HepG2 (cell line): ENCODE measurements around the gene SETD2. TPM values are rescaled to one million over a fixed set of nuclear protein-coding genes. Genes with fewer than 3 reads are reported as not detected.

Source experiments
- ASH2L ChIP-seq: fragments of 300-600, 200-600 bp; sonication (generic); IDR thresholded peaks from 2 replicates; pipeline ENCODE4 v1.7.0; 2017; ENCODE audit warnings: low read depth, mild to moderate bottlenecking, moderate library complexity, mixed read lengths, low read length; ENCODE audit not compliant: insufficient read length
- CREB1 ChIP-seq, 2 experiments: fragments of 450-650 bp in 1 of 2; IDR thresholded peaks; 2 replicates each; pipeline ENCODE4 v1.6.1; 2016 to 2017; ENCODE audit warnings: control low read depth in 1 of 2, mild to moderate bottlenecking in 1 of 2, missing compliant biosample characterization in 1 of 2, missing genetic modification characterization in 1 of 2
- GABPB1 ChIP-seq: IDR thresholded peaks from 2 replicates; pipeline ENCODE4 v1.6.1; 2016; ENCODE audit warnings: mild to moderate bottlenecking, missing genetic modification reagents, moderate library complexity, missing compliant biosample characterization
- HNF4G ChIP-seq, 2 experiments: sonication (generic) in 1 of 2; formaldehyde crosslinking in 1 of 2; IDR thresholded peaks; 2 replicates each; pipeline versions ENCODE4 v1.4.0 to v1.6.1; 2011 to 2020; ENCODE audit warnings: borderline replicate concordance in 2 of 2, low read depth in 2 of 2, mild to moderate bottlenecking in 2 of 2, low read length in 1 of 2, missing genetic modification reagents in 1 of 2, moderate library complexity in 1 of 2
- HOXA9 ChIP-seq: sonication (generic); formaldehyde crosslinking; IDR thresholded peaks from 2 replicates; pipeline ENCODE4 v1.8.1; 2022; ENCODE audit warnings: missing genetic modification reagents, mild to moderate bottlenecking, moderate library complexity, borderline replicate concordance
- ISL2 ChIP-seq: sonication (generic); formaldehyde crosslinking; IDR thresholded peaks from 2 replicates; pipeline ENCODE4 v1.5.0; 2020; ENCODE audit warnings: missing genetic modification reagents
- KLF11 ChIP-seq: IDR thresholded peaks from 2 replicates; pipeline ENCODE4 v1.6.1; 2016; ENCODE audit warnings: missing compliant biosample characterization
- MED1 ChIP-seq: sonication (generic); formaldehyde crosslinking; IDR thresholded peaks from 2 replicates; pipeline ENCODE4 v1.4.0; 2020; ENCODE audit warnings: missing genetic modification reagents
- NCOA2 ChIP-seq: sonication (generic); formaldehyde crosslinking; IDR thresholded peaks from 2 replicates; pipeline ENCODE4 v1.8.0; 2022; ENCODE audit warnings: inconsistent platforms
- NR2F1 ChIP-seq, 2 experiments: fragments of 450-650 bp in 1 of 2; formaldehyde crosslinking in 1 of 2; IDR thresholded peaks; 2 replicates each; pipeline versions ENCODE4 v1.5.0 to v1.6.1; 2016 to 2020; ENCODE audit warnings: mild to moderate bottlenecking in 1 of 2, missing compliant biosample characterization in 1 of 2, missing genetic modification reagents in 1 of 2, moderate library complexity in 1 of 2
- POLR2AphosphoS5 ChIP-seq: IDR thresholded peaks from 2 replicates; pipeline ENCODE4 v1.6.1; 2012; ENCODE audit warnings: low read depth, low read length
- SALL1 ChIP-seq: sonication (generic); formaldehyde crosslinking; IDR thresholded peaks from 2 replicates; pipeline ENCODE4 v1.8.0; 2022; ENCODE audit warnings: mild to moderate bottlenecking, missing genetic modification reagents
- SKI ChIP-seq: fragments of 450-650 bp; IDR thresholded peaks from one replicate; pipeline ENCODE4 v1.6.1; 2018; ENCODE audit warnings: mild to moderate bottlenecking; ENCODE audit not compliant: partially characterized antibody
- SOX13 ChIP-seq, 3 experiments: fragments of 450-650 bp in 1 of 3; sonication (generic) in 1 of 3; formaldehyde crosslinking in 1 of 3; IDR thresholded peaks in 2 of 3; conservative IDR thresholded peaks in 1 of 3; 2 replicates each; pipeline versions ENCODE4 v1.5.0 to v1.6.1; 2016 to 2020; ENCODE audit warnings: antibody characterized with exemption in 1 of 3, mild to moderate bottlenecking in 1 of 3, missing compliant biosample characterization in 1 of 3, missing genetic modification reagents in 1 of 3, moderate library complexity in 1 of 3
- SPEN ChIP-seq: sonication (generic); formaldehyde crosslinking; IDR thresholded peaks from 2 replicates; pipeline ENCODE4 v1.5.1; 2020; ENCODE audit warnings: low read depth, mild to moderate bottlenecking, missing genetic modification reagents
- TBX2 ChIP-seq: sonication (generic); formaldehyde crosslinking; IDR thresholded peaks from 2 replicates; pipeline ENCODE4 v1.5.0; 2020; ENCODE audit warnings: missing genetic modification reagents, mild to moderate bottlenecking, borderline replicate concordance
- ZNF224 ChIP-seq: sonication (generic); formaldehyde crosslinking; IDR thresholded peaks from 2 replicates; pipeline ENCODE4 v1.5.0; 2020; ENCODE audit warnings: mild to moderate bottlenecking, missing genetic modification reagents
- ZNF263 ChIP-seq: sonication (generic); formaldehyde crosslinking; IDR thresholded peaks from 2 replicates; pipeline ENCODE4 v1.4.0; 2020; ENCODE audit warnings: missing genetic modification reagents
- ZNF619 ChIP-seq: sonication (generic); formaldehyde crosslinking; IDR thresholded peaks from 2 replicates; pipeline ENCODE4 v1.4.0; 2020; ENCODE audit warnings: mild to moderate bottlenecking, missing genetic modification reagents
- ZNF646 ChIP-seq: sonication (generic); formaldehyde crosslinking; IDR thresholded peaks from 2 replicates; pipeline ENCODE4 v1.9.0; 2021; ENCODE audit warnings: mild to moderate bottlenecking, missing genetic modification reagents
- ZSCAN31 ChIP-seq: sonication (generic); formaldehyde crosslinking; IDR thresholded peaks from 2 replicates; pipeline ENCODE4 v1.5.0; 2020; ENCODE audit warnings: low read depth, mild to moderate bottlenecking, missing genetic modification reagents
- polyA plus RNA-seq, 8 experiments: library from polyadenylated mRNA; depleted of rRNA in 3 of 8; stranded (reverse) in 7 of 8; unstranded in 1 of 8; fragments of >200 nt; fragmentation: Illumina TruSeq in 4 of 8; extraction: Trizol in 4 of 8; gene quantifications; 2 replicates each; pipeline versions ENCODE4 v1.2.1 to v1.2.3, GENCODE V29; 2011 to 2016; ENCODE audit warnings: low read depth in 4 of 8, missing spikeins in 1 of 8, mixed read lengths in 1 of 8; ENCODE audit not compliant: insufficient read depth in 1 of 8
- total RNA-seq, 5 experiments: library from RNA; depleted of rRNA; stranded (reverse); fragments of >200 nt; fragmentation: Illumina TruSeq; extraction: Trizol; gene quantifications; 2 replicates each; pipeline ENCODE4 v1.2.3, GENCODE V29; 2016; ENCODE audit warnings: low read depth in 1 of 5

Gene SETD2
- total and polyA plus RNA-seq, 2 of the 13 experiments (the other 11 are each of a cell fraction or from before 2014, with no cell fraction given), result 14.2 to 24.2 TPM

DNA sequence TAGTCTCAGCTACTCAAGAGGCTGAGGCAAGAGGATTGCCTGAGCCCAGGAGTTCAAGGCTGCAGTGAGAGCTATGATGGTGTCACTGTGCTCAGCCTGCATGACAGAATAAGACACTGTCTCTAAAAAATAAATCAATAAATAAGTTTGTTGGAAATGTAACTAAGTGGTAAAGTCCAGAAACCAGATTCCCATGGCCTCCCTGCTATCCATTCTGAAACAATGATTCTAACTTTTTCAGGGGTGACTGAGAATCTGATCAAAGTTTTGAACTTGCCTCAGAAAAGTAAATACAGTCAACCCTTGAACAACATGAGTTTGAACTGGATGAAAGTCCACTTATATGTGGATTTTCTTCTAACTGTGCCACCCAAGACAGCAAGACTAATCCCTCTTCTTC is 98.2 kb downstream of the SETD2 start (continued):
- peak in 1 of 2 experiments; percentile 5; a peak in 1 of 4 replicates for TF ChIP-seq NR2F1 (CRISPR knock-in tag; IDR thresholded peaks at IDR 0.05)
- peak; percentile 62; the same call in 1 of the 2 replicates for TF ChIP-seq MED1 (CRISPR knock-in tag)
- no peak for TF ChIP-seq ZNF619 (CRISPR knock-in tag)
- TF ChIP-seq ZSCAN31 (CRISPR knock-in tag), result 0 out of 2 replicates have a peak, but pooled peaks have one; percentile 52
- TF ChIP-seq SALL1 (CRISPR knock-in tag), result peak; percentile 56
- TF ChIP-seq SKI, result peak; percentile 70
- TF ChIP-seq CREB1 (IDR thresholded peaks at IDR 0.05), result no peak
- peak; percentile 47 for TF ChIP-seq CREB1 (CRISPR knock-in tag; IDR thresholded peaks at IDR 0.05)
- TF ChIP-seq ZNF263 (CRISPR knock-in tag), result no peak
- TF ChIP-seq HOXA9 (CRISPR knock-in tag), result no peak
- no peak for TF ChIP-seq GABPB1
- TF ChIP-seq KLF11 (CRISPR knock-in tag), result peak; percentile 20; the same call in 1 of the 2 replicates
- TF ChIP-seq SOX13 (IDR thresholded peaks at IDR 0.05), result no peak
- TF ChIP-seq SOX13 (CRISPR knock-in tag; conservative IDR thresholded peaks at IDR 0.05 in 1 of 2, IDR thresholded peaks at IDR 0.05 in 1 of 2), result peak in 1 of 2 experiments; percentile 73; a peak in 2 of 4 replicates
- no peak for TF ChIP-seq ZNF646
- TF ChIP-seq ASH2L, result peak; percentile 35
- TF ChIP-seq ZNF224 (CRISPR knock-in tag), result no peak
- TF ChIP-seq SPEN (CRISPR knock-in tag), result 0 out of 2 replicates have a peak, but pooled peaks have one; percentile 13
- peak; percentile 48; the same call in 1 of the 2 replicates for TF ChIP-seq NCOA2 (CRISPR knock-in tag)
- TF ChIP-seq HNF4G (IDR thresholded peaks at IDR 0.05; ENCODE audit: borderline replicate concordance, low read depth, low read length), result peak; percentile 78
- TF ChIP-seq HNF4G (CRISPR knock-in tag; IDR thresholded peaks at IDR 0.05; ENCODE audit: borderline replicate concordance, low read depth), result peak; percentile 34; the same call in 1 of the 2 replicates
- TF ChIP-seq ISL2 (CRISPR knock-in tag), result 0 out of 2 replicates have a peak, but pooled peaks have one; percentile 14
- TF ChIP-seq TBX2 (CRISPR knock-in tag), result peak; percentile 34; the same call in 1 of the 2 replicates
- no peak for TF ChIP-seq POLR2AphosphoS5
